SHP77 treated with DMSO at 0.1 percent for 48 hours (cell line): Measurements from ENCODE around the gene RASL11B.

Source experiments
- DNase-seq: peaks from one replicate; lab custom pipeline; 2025; lab: John Stamatoyannopoulos, UW

Gene RASL11B

GRCh38 chr4:52873861-52874343 is 11.8 kb downstream of the RASL11B start:
- DNase-seq = no peak

- DNase-seq = no peak
Observed at GRCh38 chr4:52874948-52875347, 12.8 kb downstream of the RASL11B start.

- no peak for DNase-seq
Observed at GRCh38 chr4:52876069-52876468, 14.0 kb downstream of the RASL11B start.

- no peak for DNase-seq
Observed at GRCh38 chr4:52877036-52877435, 14.9 kb downstream of the RASL11B start.

GRCh38 chr4:52877694-52878093 is 15.6 kb downstream of the RASL11B start:
- DNase-seq = no peak

GRCh38 chr4:52879471-52879870 is 17.4 kb downstream of the RASL11B start:
- no peak for DNase-seq

- no peak for DNase-seq
Observed at GRCh38 chr4:52880994-52881393, 18.9 kb downstream of the RASL11B start.

- DNase-seq = no peak
Observed at GRCh38 chr4:52883183-52883621, 21.1 kb downstream of the RASL11B start.

GRCh38 chr4:52883707-52884669 is 21.9 kb downstream of the RASL11B start:
- no peak for DNase-seq

GRCh38 chr4:52884994-52885393 is 22.9 kb downstream of the RASL11B start:
- DNase-seq = no peak

GRCh38 chr4:52889354-52889753 is 27.2 kb downstream of the RASL11B start:
- no peak for DNase-seq

- DNase-seq = no peak
Observed at GRCh38 chr4:52889778-52890520, 27.8 kb downstream of the RASL11B start.

- DNase-seq = no peak
Observed at GRCh38 chr4:52890521-52890791, 28.3 kb downstream of the RASL11B start.

GRCh38 chr4:52891743-52892142 is 29.6 kb downstream of the RASL11B start:
- no peak for DNase-seq

GRCh38 chr4:52892880-52893279 is 30.8 kb downstream of the RASL11B start:
- DNase-seq = no peak

- no peak for DNase-seq
Observed at GRCh38 chr4:52894443-52894842, 32.3 kb downstream of the RASL11B start.

GRCh38 chr4:52903273-52903672 is 41.2 kb downstream of the RASL11B start:
- DNase-seq = no peak

GRCh38 chr4:52904421-52904820 is 42.3 kb downstream of the RASL11B start:
- DNase-seq = no peak

- DNase-seq = no peak
Observed at GRCh38 chr4:52907510-52907909, 45.4 kb downstream of the RASL11B start.

- DNase-seq = no peak
Observed at GRCh38 chr4:52910115-52910514, 48.0 kb downstream of the RASL11B start.

- DNase-seq = peak; percentile 10
Observed at GRCh38 chr4:52911684-52912294, 49.7 kb downstream of the RASL11B start.

- DNase-seq = no peak
Observed at GRCh38 chr4:52912608-52913007, 50.5 kb downstream of the RASL11B start.
